GM18511 (cell line): ENCODE measurements around the gene IQCK.

Experiments used
- ATAC-seq: cut with Tn5 transposase; IDR thresholded peaks from one replicate; pipeline ENCODE4 v1.9.1; 2021; ENCODE audit warnings: mild to moderate bottlenecking, moderate library complexity; ENCODE audit not compliant: unreplicated experiment

IQCK gene

DNA sequence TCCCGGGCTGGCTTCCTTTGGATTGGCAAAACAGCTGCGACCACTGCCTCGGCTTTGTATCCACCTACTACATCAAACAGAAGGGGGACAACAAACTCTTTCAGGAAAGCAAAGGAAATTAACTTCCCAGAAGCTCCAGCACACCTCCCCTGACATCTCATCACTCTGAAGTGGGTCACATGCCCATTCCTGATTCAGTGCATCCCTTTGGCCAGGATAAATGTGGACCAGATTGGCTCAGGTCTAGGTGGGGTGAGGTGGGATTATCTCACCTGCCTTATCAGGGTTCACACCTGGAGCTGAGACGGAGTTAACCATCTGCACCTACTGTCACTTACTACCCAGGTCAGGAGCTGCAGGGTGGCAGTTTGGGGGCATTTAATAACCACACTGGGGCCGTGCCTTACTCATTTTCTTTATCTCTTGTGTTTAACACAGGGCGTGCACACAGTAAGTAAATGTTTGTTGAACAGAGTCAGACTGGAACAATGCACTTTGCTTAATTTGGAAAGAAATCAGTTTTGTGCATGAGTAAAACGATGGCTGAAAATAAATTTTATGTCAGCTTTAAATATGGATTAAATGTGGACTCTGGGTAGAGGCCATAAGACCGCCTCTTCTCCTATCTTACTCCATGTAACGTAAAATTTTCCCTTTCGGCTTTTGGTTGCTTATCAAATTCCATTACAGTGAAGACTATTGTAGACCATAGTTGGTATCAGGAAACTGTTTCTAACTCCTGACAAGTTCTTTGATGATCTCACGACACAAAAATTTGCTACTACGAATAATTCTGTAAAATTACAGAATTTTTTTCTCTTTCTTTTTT, 36.0 kb downstream of the IQCK start:
- ATAC-seq: no peak

DNA sequence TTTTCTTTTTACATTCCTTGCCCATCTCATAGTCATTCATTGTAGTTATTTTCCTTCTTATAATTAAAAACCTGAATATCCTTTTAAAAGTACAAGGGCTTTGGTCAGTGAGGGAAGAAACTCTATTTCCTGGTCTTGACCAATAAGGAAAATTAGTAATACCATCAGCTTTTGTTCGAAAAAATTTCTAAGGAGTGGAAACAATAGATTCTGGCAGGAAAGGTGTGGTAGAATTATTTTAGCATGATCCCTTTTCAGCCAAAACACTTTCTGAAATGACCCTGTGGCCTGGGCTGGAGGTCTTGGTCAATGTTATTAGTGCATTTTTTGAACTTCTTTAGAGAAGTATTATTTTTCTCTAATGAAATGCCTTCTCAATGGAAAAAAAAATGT, 36.6 kb downstream of the IQCK start:
- no peak for ATAC-seq

GRCh38 chr16:19755268-19755667, 37.2 kb downstream of the IQCK start:
- ATAC-seq: no peak

DNA sequence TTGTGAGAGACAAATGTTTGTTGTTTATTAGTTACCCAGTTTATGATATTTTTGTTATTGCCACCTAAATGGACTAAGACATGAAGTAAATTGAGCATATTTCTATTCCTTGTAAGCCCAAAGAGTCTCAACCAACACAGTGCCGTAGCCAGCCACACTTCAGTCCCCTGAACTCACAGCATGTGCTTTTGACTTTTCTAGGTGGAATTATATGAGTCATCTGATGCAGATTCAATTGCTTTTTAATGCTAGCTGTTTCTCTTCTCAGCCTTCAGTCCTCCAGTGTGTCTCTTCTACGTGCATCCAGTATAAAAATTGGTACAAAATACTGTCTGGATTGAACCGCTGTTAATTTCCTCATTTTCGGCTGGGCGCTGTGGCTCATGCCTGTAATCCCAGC, 39.0 kb downstream of the IQCK start:
- no peak for ATAC-seq

DNA sequence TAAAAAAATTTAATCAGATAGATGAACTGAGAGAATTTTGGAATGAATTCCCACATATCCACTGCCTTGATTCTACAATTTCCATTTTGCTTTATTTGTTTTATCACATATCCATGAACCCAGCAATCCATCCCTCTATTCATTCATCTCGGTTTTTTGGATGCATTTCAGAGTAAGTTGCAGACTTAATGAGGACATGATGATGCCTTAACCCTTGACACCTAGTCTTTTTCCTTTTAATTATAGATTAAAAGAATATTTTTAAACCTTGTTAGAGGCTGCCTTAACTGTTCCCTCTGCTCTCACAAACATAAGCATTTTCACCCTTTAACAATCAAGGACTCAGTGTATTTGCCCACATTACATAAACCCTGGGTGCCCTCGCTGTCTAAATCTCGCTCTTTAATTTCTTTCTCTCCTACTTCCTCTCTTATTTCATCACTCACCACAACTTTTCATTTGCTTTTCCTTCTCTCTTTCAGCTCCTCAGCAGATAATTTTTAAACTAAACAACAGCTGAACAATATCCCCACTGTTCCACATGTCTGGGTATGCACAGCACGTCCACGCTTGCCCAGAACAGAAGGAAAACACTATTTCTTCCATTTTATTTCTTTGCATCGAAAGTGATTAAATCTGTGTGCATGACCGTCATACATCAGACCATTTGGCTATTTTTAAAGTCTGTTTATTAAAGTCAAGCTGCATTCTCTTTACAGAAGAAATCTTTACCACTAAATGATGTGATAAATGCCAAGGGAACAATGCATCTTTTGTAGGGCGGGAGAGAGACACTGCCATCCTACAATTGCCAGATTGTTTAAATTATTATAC, 39.9 kb downstream of the IQCK start:
- ATAC-seq: no peak

- no peak for ATAC-seq
Measured at GRCh38 chr16:19760356-19761060, 42.4 kb downstream of the IQCK start.

- ATAC-seq: no peak
Measured at GRCh38 chr16:19765860-19766553, 47.9 kb downstream of the IQCK start.

DNA sequence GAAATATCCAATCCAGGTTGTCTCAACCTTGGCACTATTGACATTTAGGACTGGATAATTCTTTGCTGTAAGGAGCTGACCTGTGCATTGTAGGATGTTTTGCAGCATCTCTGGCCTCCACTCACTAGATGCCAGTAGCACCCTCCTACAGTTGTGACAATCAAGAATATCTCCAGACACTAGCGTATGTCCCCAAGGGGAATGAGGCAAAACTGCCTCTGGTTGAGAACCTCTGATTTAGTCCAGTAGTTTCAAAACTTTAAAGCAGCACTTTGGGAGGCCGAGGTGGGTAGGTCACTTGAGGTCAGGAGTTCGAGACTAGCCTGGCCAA, 48.4 kb downstream of the IQCK start:
- ATAC-seq: no peak

- no peak for ATAC-seq
Measured at GRCh38 chr16:19766988-19767387, 48.9 kb downstream of the IQCK start.

GRCh38 chr16:19767497-19767896, 49.4 kb downstream of the IQCK start:
- ATAC-seq: no peak

DNA sequence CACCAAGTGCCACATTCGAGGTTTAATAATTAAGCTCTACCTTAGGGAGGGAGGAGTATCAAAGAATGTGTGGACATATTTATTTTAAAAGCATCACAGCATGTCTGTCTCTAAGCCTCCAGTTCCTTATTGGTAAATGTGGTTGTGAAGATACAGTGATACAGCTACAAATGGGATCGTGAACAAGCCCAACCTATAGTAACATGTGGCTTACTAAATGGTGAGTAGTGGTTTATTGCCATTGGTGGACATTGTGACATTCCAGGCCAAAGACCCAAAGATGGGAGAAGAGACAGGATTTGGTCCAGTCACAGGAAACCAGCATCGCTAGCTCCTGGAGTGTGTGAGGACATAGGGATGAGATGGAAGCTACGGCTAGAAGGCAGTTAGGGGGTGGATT, 51.2 kb downstream of the IQCK start:
- ATAC-seq: no peak

GRCh38 chr16:19771040-19771439, 53.0 kb downstream of the IQCK start:
- ATAC-seq: no peak

GRCh38 chr16:19771796-19772195, 53.7 kb downstream of the IQCK start:
- ATAC-seq: no peak

- no peak for ATAC-seq
Measured at GRCh38 chr16:19774024-19774423, 56.0 kb downstream of the IQCK start.

DNA sequence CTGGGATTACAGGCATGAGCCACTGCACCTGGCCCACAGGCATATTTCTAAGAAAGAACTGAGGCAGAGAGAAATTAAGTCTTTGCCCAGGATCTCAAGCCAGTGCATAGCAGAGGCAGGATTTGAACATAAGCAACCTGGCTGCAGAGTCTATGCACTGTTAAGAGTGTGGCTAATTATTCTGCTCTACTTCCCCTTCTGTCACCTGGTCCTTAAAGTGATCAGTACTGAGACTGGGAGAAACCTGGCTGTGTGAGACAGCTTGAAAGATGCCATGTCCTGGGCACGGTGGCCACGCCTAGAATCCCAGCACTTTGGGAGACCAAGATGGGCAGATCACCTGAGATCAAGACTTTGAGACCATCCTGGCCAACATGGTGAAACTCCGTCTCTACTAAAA, 58.1 kb downstream of the IQCK start:
- no peak for ATAC-seq

DNA sequence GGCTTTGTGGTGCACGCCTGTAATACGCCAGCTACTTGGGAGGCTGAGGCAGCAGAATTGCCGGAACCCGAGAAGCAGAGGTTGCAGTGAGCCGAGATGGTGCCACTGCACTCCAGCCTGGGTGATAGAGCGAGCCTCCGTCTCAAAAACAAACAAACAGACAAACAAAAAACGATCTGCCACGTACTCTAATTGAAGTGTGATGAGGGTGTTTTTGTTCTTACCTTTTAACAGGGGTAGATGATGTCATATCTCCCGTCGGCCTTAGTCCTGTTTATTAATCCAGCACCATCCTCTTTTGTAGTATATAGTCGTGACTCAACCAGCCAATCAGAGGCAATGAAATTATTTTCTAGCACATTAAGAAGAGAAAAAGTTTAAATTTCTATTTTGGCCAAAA, 58.5 kb downstream of the IQCK start:
- ATAC-seq: no peak

- ATAC-seq: no peak
Measured at GRCh38 chr16:19780321-19780720, 62.2 kb downstream of the IQCK start.

DNA sequence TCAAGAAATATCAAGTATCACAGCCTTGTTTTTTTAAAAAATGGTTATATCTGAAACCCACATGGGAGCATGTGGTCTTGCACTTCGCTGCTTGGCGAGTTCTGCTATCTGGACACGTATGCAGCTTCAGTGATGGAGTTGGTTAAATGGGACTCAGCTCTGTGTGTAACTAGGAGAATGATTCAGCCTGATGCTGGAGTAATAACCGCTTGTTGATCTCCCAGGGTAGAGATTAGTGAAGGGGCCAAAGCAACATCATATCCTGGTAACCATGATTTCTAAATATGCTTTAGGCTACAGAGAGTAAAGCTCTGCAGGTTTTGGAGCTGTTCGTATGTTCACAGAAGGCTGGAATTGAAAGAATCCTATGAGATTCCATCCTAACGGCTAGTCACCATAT, 63.2 kb downstream of the IQCK start:
- ATAC-seq: no peak

DNA sequence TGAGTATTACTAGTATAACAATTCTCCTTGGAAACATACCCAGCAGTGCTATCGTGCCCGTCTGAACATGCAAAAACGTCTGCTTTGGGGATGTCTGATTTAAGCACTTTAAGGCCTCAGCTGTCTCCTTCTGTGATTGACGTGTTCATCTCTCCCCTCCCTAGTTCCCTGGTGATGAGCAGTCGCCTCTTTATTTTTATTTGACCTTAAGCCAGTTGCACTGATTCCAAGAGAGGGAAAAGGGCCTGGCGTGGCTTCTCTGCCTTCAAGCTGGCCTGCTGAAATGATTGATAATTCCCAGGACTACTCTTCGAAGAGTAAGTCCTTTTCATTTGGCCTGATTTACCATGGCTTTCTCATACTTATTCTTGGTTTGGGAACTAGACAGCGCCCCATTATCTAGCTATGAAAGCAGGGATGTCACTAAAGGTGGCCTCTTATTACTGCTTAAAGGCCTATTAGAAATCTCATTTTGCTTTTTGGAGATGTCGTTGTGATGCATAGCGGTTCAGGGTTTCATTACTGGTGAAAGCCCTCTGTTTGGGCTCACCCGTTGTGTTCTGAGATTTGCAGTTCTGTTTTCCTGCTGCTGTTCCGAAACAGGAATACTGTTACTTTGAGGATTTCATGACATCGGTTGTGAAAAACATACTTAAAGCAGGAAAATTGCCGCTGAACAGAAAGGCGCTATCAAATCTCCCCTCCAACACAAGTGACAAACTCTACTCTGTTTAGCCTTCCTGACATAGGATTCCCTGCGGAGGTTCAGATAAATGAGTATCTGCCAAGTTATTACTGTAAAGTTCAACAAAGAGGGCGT, 65.5 kb downstream of the IQCK start:
- ATAC-seq: no peak

DNA sequence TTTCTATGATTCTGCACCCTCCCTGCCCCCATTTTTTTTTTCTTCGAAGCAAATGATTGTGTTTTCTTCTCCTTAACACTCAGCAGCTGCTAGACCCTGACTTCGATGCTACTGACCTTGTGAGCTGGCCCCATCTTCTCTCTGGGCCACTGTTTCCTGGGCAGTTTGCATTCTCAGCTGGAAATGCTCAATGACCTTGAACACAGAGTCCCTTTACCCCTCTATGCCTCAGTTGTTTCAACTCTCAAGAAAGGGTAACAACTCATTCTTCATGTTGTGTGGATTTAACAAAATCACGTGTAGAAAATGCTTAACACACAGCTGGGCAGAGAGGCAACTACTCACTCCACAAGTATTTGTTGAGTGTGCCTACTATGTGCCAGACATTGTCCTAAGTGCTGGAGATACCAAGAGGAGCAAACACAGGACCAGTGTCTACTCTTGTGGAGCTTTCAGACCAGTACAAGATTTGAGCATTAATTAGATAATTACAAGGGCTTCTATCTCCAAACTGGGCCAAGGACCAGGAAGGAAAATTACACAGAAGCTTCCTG, 66.2 kb downstream of the IQCK start:
- no peak for ATAC-seq
